GM23248 (cell line): ENCODE results near the gene AGR2.

Experiments
- EZH2 ChIP-seq: fragments of 200-600 bp; sonication (generic); IDR thresholded peaks from 2 replicates; pipeline ENCODE4 v1.6.1; 2018; ENCODE audit warnings: antibody characterized with exemption, mild to moderate bottlenecking; ENCODE audit not compliant: insufficient read depth, poor library complexity, severe bottlenecking
- EZH2phosphoT487 ChIP-seq: fragments of 200-600 bp; sonication (generic); IDR thresholded peaks from 2 replicates; pipeline ENCODE4 v1.6.1; 2018; ENCODE audit warnings: antibody characterized with exemption, moderate library complexity, mild to moderate bottlenecking, low read depth; ENCODE audit not compliant: insufficient read depth

DNA sequence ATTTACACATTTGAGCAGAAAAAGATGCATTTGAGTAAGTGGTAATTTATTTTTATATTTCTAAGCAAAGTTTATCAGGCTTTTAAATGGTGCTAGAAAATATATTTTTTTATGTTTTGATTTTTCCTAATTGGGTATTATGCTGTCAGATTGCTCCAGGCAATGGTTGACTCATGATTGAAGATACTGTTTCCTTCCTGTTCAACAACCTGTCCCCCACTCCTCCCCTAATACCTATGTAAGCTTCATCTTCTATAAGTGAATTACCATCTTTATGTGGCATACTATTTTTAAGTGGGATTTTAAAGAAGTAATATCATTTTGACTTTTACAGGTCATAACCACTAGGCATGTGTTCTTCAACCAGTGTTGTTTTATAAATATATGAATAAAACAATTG, 29.8 kb downstream of the AGR2 start:
- TF ChIP-seq EZH2phosphoT487 = no peak
- no peak for TF ChIP-seq EZH2
